MM.1S (cell line): Measurements from ENCODE around the gene TMPRSS9.

ENCODE experiments used
- EZH2 ChIP-seq: fragments of 300-600 bp; sonication (generic); optimal IDR thresholded peaks from 2 replicates; pipeline ENCODE3; 2017; ENCODE audit warnings: low read depth, mild to moderate bottlenecking, antibody characterized with exemption, low read length, mixed read lengths
- TF ChIP-seq, protein P1 (sequence below): fragments of 300-600 bp; sonication (generic); IDR thresholded peaks from 2 replicates; pipeline ENCODE4 v1.5.1; 2016; ENCODE audit warnings: antibody characterized with exemption, low read length, mixed read lengths

DNA sequence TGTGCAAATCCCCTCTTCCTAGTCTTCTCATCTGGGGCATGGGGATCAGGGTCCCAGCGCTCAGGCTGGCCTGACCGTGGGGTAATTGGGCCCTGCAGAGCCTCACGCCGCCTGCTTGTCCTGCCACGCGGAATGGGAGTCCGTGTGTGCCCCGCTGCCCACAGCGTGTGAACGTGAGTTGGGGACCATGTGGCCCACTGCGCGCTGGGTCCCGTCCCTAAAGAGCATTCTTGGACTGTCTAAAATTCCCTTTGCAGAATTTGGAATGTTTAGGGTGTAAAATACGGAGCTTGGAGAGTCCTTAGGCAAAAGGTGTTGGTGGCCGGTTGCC, 2.9 kb downstream of the TMPRSS9 start:
- TF ChIP-seq, protein P1, sequence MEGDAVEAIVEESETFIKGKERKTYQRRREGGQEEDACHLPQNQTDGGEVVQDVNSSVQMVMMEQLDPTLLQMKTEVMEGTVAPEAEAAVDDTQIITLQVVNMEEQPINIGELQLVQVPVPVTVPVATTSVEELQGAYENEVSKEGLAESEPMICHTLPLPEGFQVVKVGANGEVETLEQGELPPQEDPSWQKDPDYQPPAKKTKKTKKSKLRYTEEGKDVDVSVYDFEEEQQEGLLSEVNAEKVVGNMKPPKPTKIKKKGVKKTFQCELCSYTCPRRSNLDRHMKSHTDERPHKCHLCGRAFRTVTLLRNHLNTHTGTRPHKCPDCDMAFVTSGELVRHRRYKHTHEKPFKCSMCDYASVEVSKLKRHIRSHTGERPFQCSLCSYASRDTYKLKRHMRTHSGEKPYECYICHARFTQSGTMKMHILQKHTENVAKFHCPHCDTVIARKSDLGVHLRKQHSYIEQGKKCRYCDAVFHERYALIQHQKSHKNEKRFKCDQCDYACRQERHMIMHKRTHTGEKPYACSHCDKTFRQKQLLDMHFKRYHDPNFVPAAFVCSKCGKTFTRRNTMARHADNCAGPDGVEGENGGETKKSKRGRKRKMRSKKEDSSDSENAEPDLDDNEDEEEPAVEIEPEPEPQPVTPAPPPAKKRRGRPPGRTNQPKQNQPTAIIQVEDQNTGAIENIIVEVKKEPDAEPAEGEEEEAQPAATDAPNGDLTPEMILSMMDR = no peak
- no peak for TF ChIP-seq EZH2
